SK-N-SH (cell line): ENCODE data around the gene CKAP2L. TPM values are rescaled to one million over a fixed set of nuclear protein-coding genes. Genes with fewer than 3 reads are reported as not detected.

Experiments used
- CTCF ChIA-PET: fragments of 300-600, 350-600 bp; formaldehyde crosslinking; extraction: SDS; loops from one replicate; lab custom pipeline; 2021; lab: Yijun Ruan, JAX
- POLR2A ChIA-PET: fragments of 350-600 bp; sonication (Branson Sonifier 250); formaldehyde crosslinking; extraction: SDS; loops from one replicate; lab custom pipeline; 2020; ENCODE audit warnings: antibody characterized with exemption, inconsistent platforms; lab: Yijun Ruan, JAX
- DNase-seq: peaks from one replicate; pipeline ENCODE4 v3.0.0; 2012
- H2AFZ ChIP-seq: fragments of 200-600 bp; sonication (generic); 2 replicates; pipeline ENCODE4 v1.8.1; 2016; ENCODE audit warnings: antibody characterized with exemption, mild to moderate bottlenecking, low read depth
- H3F3A ChIP-seq: fragments of 200-600 bp; sonication (generic); replicated peaks from 2 replicates; pipeline ENCODE3; 2016; ENCODE audit warnings: antibody characterized with exemption, mild to moderate bottlenecking; ENCODE audit not compliant: insufficient read depth
- H3K27ac ChIP-seq, 2 experiments: fragments of 200-500 bp in 1 of 2; fragments of 200-600 bp in 1 of 2; sonication (Bioruptor generic) in 1 of 2; sonication (generic), shearing (Covaris generic) in 1 of 2; 2 replicates each; pipeline versions ENCODE4 v1.5.1 to v1.6.1; 2014 to 2016; ENCODE audit warnings: low read depth in 2 of 2, inconsistent platforms in 1 of 2, low read length in 1 of 2, mild to moderate bottlenecking in 1 of 2, mixed read lengths in 1 of 2
- H3K27me3 ChIP-seq: fragments of 200-600 bp; sonication (generic), shearing (Covaris generic); 2 replicates; pipeline ENCODE4 v1.6.1; 2016; ENCODE audit warnings: mixed run types; ENCODE audit not compliant: insufficient read depth
- H3K36me3 ChIP-seq, 2 experiments: fragments of 200-500 bp in 1 of 2; fragments of 200-600 bp in 1 of 2; sonication (Bioruptor generic) in 1 of 2; sonication (generic) in 1 of 2; replicated peaks in 1 of 2; 2 replicates each; pipeline versions ENCODE3 to v1.5.1; 2014 to 2016; ENCODE audit warnings: low read length in 1 of 2, mild to moderate bottlenecking in 1 of 2; ENCODE audit not compliant: insufficient read depth in 2 of 2, control insufficient read depth in 1 of 2
- H3K4me1 ChIP-seq, 2 experiments: fragments of 200-500 bp in 1 of 2; fragments of 200-600 bp in 1 of 2; sonication (Bioruptor generic) in 1 of 2; sonication (generic), shearing (Covaris generic) in 1 of 2; 2 replicates each; pipeline versions ENCODE4 v1.5.1 to v1.6.1; 2014 to 2016; ENCODE audit warnings: low read depth in 1 of 2, low read length in 1 of 2, mixed run types in 1 of 2; ENCODE audit not compliant: insufficient read depth in 2 of 2, control insufficient read depth in 1 of 2
- H3K4me2 ChIP-seq: fragments of 200-600 bp; sonication (generic), shearing (Covaris generic); 2 replicates; pipeline ENCODE4 v1.6.1; 2017; ENCODE audit warnings: mixed run types
- H3K4me3 ChIP-seq, 2 experiments: fragments of 200-500 bp in 1 of 2; fragments of 200-600 bp in 1 of 2; sonication (Bioruptor generic) in 1 of 2; sonication (generic), shearing (Covaris generic) in 1 of 2; 2 replicates each; pipeline versions ENCODE4 v1.5.1 to v1.8.1; 2014 to 2016; ENCODE audit warnings: low read depth in 2 of 2, inconsistent platforms in 1 of 2, low read length in 1 of 2, mild to moderate bottlenecking in 1 of 2, mixed read lengths in 1 of 2, moderate library complexity in 1 of 2
- H3K79me2 ChIP-seq: fragments of 200-600 bp; sonication (generic); 2 replicates; pipeline ENCODE4 v1.8.1; 2017; ENCODE audit warnings: mild to moderate bottlenecking; ENCODE audit not compliant: insufficient read depth
- H3K9ac ChIP-seq: fragments of 200-600 bp; sonication (generic); 2 replicates; pipeline ENCODE4 v1.6.1; 2017; ENCODE audit warnings: mixed run types
- H3K9me2 ChIP-seq: fragments of 200-600 bp; sonication (generic); 2 replicates; pipeline ENCODE4 v1.6.1; 2017; ENCODE audit warnings: mixed run types
- H3K9me3 ChIP-seq: fragments of 200-600 bp; sonication (generic); 2 replicates; pipeline ENCODE4 v1.6.1; 2017; ENCODE audit warnings: mixed run types, mild to moderate bottlenecking, moderate library complexity
- H4K20me1 ChIP-seq: fragments of 200-600 bp; sonication (generic); 2 replicates; pipeline ENCODE4 v1.6.1; 2017; ENCODE audit warnings: mild to moderate bottlenecking, mixed run types; ENCODE audit not compliant: insufficient read depth
- EZH2phosphoT487 ChIP-seq: fragments of 200-600 bp; sonication (generic); IDR thresholded peaks from 2 replicates; pipeline ENCODE4 v1.6.1; 2017; ENCODE audit warnings: low read depth, mixed run types, mild to moderate bottlenecking, antibody characterized with exemption, moderate library complexity, borderline replicate concordance
- FOSL2 ChIP-seq: IDR thresholded peaks from 2 replicates; pipeline ENCODE4 v1.4.0; 2012; ENCODE audit warnings: low read depth, mild to moderate bottlenecking, moderate library complexity, borderline replicate concordance
- FOXJ3 ChIP-seq: sonication (generic); formaldehyde crosslinking; IDR thresholded peaks from 2 replicates; pipeline ENCODE4 v1.5.1; 2020; ENCODE audit warnings: mild to moderate bottlenecking, missing genetic modification reagents
- GABPA ChIP-seq: IDR thresholded peaks from 2 replicates; pipeline ENCODE4 v1.4.0; 2012; ENCODE audit warnings: low read depth, mild to moderate bottlenecking
- IRF3 ChIP-seq: fragments of 150-350 bp; IDR thresholded peaks from 2 replicates; pipeline ENCODE4 v1.6.1; 2016; ENCODE audit warnings: mild to moderate bottlenecking, low read depth, low read length
- JUND ChIP-seq: IDR thresholded peaks from 2 replicates; pipeline ENCODE4 v1.4.0; 2012
- MXI1 ChIP-seq: IDR thresholded peaks from 2 replicates; pipeline ENCODE4 v1.6.1; 2012; ENCODE audit warnings: mild to moderate bottlenecking, low read depth, low read length, improper control_type of control experiment
- POLR2AphosphoS5 ChIP-seq: IDR thresholded peaks from 2 replicates; pipeline ENCODE4 v1.6.1; 2012; ENCODE audit warnings: low read depth, low read length
- RFX5 ChIP-seq: IDR thresholded peaks from 2 replicates; pipeline ENCODE4 v1.6.1; 2012; ENCODE audit warnings: mild to moderate bottlenecking, improper control_type of control experiment, low read length
- TCF12 ChIP-seq: IDR thresholded peaks from 2 replicates; pipeline ENCODE4 v1.4.0; 2012
- YY1 ChIP-seq: IDR thresholded peaks from 2 replicates; pipeline ENCODE4 v1.4.0; 2012; ENCODE audit warnings: low read depth, mild to moderate bottlenecking
- polyA plus RNA-seq, 3 experiments: library from polyadenylated mRNA; depleted of rRNA; stranded (reverse); fragments of >200 nt; gene quantifications; 2 replicates each; pipeline ENCODE4 v1.2.3, GENCODE V29; 2012
- TF ChIP-seq, protein P1 (sequence below): IDR thresholded peaks from 2 replicates; pipeline ENCODE4 v1.6.1; 2012; ENCODE audit warnings: mild to moderate bottlenecking, low read depth, low read length, moderate library complexity
- TF ChIP-seq, protein P2 (sequence below): fragments of 200-600 bp; sonication (generic); IDR thresholded peaks from 2 replicates; pipeline ENCODE4 v1.6.1; 2017; ENCODE audit warnings: antibody characterized with exemption, mild to moderate bottlenecking, moderate library complexity
- TF ChIP-seq, protein P3 (sequence below): IDR thresholded peaks from 2 replicates; pipeline ENCODE4 v1.4.0; 2012; ENCODE audit warnings: low read depth, borderline replicate concordance

The CKAP2L gene
- polyA plus RNA-seq, 1 of the 3 experiments (the other 2 are of a cell fraction), result 2.9 TPM

DNA sequence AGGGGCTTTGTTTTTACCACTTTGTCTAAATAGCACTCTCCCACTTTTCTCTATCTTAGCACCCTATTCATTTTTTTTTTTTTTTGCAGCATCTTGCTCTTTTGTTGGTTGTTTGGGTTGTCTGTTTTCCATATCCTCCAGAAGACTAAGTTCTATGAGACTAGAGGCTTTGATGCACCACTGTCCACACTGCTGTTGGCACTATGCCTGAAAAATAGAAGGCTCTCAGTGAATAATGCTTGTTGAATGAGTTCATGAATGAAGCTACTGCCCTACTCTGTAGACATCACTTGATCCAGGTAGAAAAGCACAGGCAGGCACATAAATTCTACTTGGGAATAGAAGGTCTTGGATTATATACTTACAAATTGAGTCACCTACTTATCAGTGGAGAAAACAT is 12.6 kb upstream of the CKAP2L start:
- no peaks in the 10 kb centered on the region for H3K36me3 ChIP-seq
- ChIA-PET CTCF (no interaction called here), POLR2A (no interaction called here)
- H3F3A ChIP-seq, result no peaks in the 10 kb centered on the region
- H3K9ac ChIP-seq, result no peak overlapping the region
- DNase-seq, result no peak
- H3K9me2 ChIP-seq, result no peaks in the 10 kb centered on the region
- H3K27ac ChIP-seq, result no peak overlapping the region
- no peaks in the 10 kb centered on the region for H3K9me3 ChIP-seq
- no peaks in the 10 kb centered on the region for H3K79me2 ChIP-seq
- no peak for TF ChIP-seq FOSL2
- TF ChIP-seq GABPA, result no peak
- no peak for TF ChIP-seq RFX5
- TF ChIP-seq, protein P1, sequence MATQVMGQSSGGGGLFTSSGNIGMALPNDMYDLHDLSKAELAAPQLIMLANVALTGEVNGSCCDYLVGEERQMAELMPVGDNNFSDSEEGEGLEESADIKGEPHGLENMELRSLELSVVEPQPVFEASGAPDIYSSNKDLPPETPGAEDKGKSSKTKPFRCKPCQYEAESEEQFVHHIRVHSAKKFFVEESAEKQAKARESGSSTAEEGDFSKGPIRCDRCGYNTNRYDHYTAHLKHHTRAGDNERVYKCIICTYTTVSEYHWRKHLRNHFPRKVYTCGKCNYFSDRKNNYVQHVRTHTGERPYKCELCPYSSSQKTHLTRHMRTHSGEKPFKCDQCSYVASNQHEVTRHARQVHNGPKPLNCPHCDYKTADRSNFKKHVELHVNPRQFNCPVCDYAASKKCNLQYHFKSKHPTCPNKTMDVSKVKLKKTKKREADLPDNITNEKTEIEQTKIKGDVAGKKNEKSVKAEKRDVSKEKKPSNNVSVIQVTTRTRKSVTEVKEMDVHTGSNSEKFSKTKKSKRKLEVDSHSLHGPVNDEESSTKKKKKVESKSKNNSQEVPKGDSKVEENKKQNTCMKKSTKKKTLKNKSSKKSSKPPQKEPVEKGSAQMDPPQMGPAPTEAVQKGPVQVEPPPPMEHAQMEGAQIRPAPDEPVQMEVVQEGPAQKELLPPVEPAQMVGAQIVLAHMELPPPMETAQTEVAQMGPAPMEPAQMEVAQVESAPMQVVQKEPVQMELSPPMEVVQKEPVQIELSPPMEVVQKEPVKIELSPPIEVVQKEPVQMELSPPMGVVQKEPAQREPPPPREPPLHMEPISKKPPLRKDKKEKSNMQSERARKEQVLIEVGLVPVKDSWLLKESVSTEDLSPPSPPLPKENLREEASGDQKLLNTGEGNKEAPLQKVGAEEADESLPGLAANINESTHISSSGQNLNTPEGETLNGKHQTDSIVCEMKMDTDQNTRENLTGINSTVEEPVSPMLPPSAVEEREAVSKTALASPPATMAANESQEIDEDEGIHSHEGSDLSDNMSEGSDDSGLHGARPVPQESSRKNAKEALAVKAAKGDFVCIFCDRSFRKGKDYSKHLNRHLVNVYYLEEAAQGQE, result no peak
- TF ChIP-seq, protein P2, sequence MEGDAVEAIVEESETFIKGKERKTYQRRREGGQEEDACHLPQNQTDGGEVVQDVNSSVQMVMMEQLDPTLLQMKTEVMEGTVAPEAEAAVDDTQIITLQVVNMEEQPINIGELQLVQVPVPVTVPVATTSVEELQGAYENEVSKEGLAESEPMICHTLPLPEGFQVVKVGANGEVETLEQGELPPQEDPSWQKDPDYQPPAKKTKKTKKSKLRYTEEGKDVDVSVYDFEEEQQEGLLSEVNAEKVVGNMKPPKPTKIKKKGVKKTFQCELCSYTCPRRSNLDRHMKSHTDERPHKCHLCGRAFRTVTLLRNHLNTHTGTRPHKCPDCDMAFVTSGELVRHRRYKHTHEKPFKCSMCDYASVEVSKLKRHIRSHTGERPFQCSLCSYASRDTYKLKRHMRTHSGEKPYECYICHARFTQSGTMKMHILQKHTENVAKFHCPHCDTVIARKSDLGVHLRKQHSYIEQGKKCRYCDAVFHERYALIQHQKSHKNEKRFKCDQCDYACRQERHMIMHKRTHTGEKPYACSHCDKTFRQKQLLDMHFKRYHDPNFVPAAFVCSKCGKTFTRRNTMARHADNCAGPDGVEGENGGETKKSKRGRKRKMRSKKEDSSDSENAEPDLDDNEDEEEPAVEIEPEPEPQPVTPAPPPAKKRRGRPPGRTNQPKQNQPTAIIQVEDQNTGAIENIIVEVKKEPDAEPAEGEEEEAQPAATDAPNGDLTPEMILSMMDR, result no peak
- no peak for TF ChIP-seq YY1
- no peak for TF ChIP-seq JUND
- no peak for TF ChIP-seq TCF12
- TF ChIP-seq, protein P3, sequence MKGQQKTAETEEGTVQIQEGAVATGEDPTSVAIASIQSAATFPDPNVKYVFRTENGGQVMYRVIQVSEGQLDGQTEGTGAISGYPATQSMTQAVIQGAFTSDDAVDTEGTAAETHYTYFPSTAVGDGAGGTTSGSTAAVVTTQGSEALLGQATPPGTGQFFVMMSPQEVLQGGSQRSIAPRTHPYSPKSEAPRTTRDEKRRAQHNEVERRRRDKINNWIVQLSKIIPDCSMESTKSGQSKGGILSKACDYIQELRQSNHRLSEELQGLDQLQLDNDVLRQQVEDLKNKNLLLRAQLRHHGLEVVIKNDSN, result no peak
- no peak for TF ChIP-seq MXI1
- TF ChIP-seq POLR2AphosphoS5, result no peak
- TF ChIP-seq EZH2phosphoT487, result no peak
- no peak for TF ChIP-seq IRF3
- TF ChIP-seq FOXJ3 (CRISPR knock-in tag), result no peak
- H3K4me1 ChIP-seq, result no peaks in the 10 kb centered on the region
- no peaks in the 10 kb centered on the region for H3K27me3 ChIP-seq
- no peak overlapping the region for H3K4me3 ChIP-seq
- no peak overlapping the region for H3K4me2 ChIP-seq
- H4K20me1 ChIP-seq, result no peaks in the 10 kb centered on the region
- H2AFZ ChIP-seq, result no peak overlapping the region
